Measurements from ENCODE around the gene TRPC5OS.

The TRPC5OS gene

DNA sequence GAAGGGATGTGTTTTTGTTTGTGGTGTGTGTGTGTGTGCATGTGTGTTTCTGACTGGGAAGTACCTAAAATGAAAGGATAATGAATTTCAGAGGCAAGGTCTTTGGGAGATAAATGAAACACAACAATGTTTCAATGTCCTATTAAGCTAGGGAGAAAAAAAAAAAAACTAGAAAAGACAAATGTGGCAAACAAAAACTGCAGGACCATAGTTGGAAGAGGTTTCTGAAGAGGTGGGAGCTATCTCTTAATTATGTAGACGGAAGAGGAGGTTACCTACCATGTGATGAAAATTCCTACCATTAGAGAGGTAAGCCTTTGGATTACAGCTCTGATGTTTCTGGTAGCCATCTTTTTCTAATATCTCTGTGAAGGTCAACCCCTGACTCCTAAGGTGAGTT is at the start of gene TRPC5OS:
Gene TRPC5OS (plus strand): TSS at position 301 of the 400 bp plus-strand sequence. CDS start 25,669 bp downstream, outside the sequence.
- Histone ChIP-seq H3K36me3 (ENCODE audit: control insufficient read depth, insufficient read depth, low read length) (no peaks in the 10 kb centered on the region), H3K4me3 (ENCODE audit: low read length) (no peak within 1 kb of the TSS), H3K4me1 (ENCODE audit: control insufficient read depth, insufficient read depth, low read length) (no peaks in the 10 kb centered on the region), H3K9ac (ENCODE audit: low read length) (no peak within 1 kb of the TSS), H3K27me3 (ENCODE audit: control insufficient read depth, insufficient read depth, low read length) (no peaks in the 10 kb centered on the region), H3K27ac (ENCODE audit: low read depth, low read length) (no peak within 1 kb of the TSS)

DNA sequence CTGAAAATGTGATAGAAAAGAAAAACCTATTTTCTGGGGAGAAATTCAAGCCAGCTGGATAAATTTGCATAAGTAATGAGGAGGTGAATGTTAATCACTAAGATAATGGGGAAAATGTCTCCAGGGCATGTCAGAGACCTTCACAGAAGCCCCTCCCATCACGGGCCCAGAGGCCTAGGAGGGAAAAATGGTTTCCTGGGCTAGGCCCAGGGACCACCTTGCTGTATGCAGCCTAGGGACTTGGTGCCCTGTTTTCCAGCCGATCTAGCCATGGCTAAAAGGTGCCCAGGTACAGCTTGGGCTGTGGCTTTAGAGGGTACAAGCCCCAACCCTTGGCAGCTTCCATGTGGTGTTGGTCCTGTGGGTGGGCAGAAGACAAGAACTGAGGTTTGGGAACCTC is 46.6 kb upstream of the TRPC5OS start:
- peaks cover 2% of the 10 kb centered on the region for H3K27me3 ChIP-seq (ENCODE audit: control insufficient read depth, insufficient read depth, low read length)
- H3K4me3 ChIP-seq (ENCODE audit: low read length): no peak overlapping the region
- H3K36me3 ChIP-seq (ENCODE audit: control insufficient read depth, insufficient read depth, low read length): no peaks in the 10 kb centered on the region
- H3K4me1 ChIP-seq (ENCODE audit: control insufficient read depth, insufficient read depth, low read length): no peaks in the 10 kb centered on the region
- no peak overlapping the region for H3K9ac ChIP-seq (ENCODE audit: low read length)
- H3K27ac ChIP-seq (ENCODE audit: low read depth, low read length): no peak overlapping the region

DNA sequence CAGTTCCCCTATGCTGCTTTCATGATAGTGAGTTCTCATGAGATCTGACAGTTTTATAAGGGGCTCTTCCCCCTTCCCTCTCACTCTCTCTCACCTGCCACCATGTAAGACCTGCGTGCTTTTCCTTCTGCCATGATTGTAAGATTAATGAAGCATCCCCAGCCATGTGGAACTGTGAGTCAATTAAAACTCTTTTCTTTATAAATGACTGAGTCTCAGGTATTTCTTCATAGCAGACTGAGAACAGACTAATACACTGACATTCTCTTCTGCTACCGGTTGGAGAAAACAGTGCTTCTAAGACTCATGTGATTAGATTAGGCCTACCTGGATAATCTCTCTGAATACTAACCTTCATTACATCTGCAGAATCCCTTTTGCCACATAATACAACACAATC is 45.4 kb upstream of the TRPC5OS start:
- no peaks in the 10 kb centered on the region for H3K36me3 ChIP-seq (ENCODE audit: control insufficient read depth, insufficient read depth, low read length)
- no peak overlapping the region for H3K27ac ChIP-seq (ENCODE audit: low read depth, low read length)
- H3K27me3 ChIP-seq (ENCODE audit: control insufficient read depth, insufficient read depth, low read length): peaks cover 2% of the 10 kb centered on the region
- H3K4me1 ChIP-seq (ENCODE audit: control insufficient read depth, insufficient read depth, low read length): no peaks in the 10 kb centered on the region
- no peak overlapping the region for H3K9ac ChIP-seq (ENCODE audit: low read length)
- no peak overlapping the region for H3K4me3 ChIP-seq (ENCODE audit: low read length)

DNA sequence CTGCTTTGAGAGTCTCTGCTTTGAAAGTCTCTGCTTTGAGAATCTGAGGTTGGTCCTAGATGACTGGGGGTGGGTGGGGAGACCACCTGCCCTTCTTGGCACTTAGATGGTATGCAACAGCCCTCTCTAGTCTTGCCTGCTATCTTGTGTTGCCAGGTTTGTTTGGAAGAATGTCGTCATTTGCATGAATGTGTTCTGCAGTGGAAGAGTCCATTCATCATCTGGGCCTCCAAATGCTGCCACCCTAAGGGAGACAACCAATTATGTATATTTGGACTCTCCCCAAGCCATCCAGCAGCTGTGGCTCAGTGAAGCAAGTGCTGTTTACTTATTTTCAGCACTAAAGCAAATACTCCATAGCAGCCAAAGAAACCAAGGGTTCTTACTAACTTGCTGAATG is 44.6 kb upstream of the TRPC5OS start:
- Histone ChIP-seq H3K9ac (ENCODE audit: low read length) (no peak overlapping the region), H3K4me3 (ENCODE audit: low read length) (no peak overlapping the region), H3K36me3 (ENCODE audit: control insufficient read depth, insufficient read depth, low read length) (no peaks in the 10 kb centered on the region), H3K27ac (ENCODE audit: low read depth, low read length) (no peak overlapping the region), H3K27me3 (ENCODE audit: control insufficient read depth, insufficient read depth, low read length) (peaks cover 2% of the 10 kb centered on the region), H3K4me1 (ENCODE audit: control insufficient read depth, insufficient read depth, low read length) (no peaks in the 10 kb centered on the region)

DNA sequence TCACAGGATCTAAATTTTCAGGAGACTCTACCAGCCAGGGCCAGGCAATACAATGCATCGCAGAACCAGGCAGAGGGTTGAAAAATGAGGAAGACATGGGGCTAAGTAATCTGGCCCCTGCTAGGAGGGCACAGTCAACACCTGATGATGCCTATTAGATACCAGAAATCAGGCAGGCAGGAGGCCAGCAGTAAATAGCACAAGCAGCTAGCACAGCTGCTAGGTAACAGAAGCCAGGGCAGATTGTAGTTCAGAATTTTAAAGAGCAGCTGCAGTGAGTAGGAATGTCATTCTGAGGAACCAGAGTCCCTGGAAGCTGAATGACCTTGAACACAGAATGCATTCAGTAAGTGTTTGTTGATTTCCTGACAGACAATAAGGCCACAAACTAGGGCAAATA is 38.8 kb upstream of the TRPC5OS start:
- Histone ChIP-seq H3K9ac (ENCODE audit: low read length) (no peak overlapping the region), H3K27ac (ENCODE audit: low read depth, low read length) (no peak overlapping the region), H3K36me3 (ENCODE audit: control insufficient read depth, insufficient read depth, low read length) (no peaks in the 10 kb centered on the region), H3K27me3 (ENCODE audit: control insufficient read depth, insufficient read depth, low read length) (no peaks in the 10 kb centered on the region), H3K4me1 (ENCODE audit: control insufficient read depth, insufficient read depth, low read length) (no peaks in the 10 kb centered on the region), H3K4me3 (ENCODE audit: low read length) (no peak overlapping the region)

DNA sequence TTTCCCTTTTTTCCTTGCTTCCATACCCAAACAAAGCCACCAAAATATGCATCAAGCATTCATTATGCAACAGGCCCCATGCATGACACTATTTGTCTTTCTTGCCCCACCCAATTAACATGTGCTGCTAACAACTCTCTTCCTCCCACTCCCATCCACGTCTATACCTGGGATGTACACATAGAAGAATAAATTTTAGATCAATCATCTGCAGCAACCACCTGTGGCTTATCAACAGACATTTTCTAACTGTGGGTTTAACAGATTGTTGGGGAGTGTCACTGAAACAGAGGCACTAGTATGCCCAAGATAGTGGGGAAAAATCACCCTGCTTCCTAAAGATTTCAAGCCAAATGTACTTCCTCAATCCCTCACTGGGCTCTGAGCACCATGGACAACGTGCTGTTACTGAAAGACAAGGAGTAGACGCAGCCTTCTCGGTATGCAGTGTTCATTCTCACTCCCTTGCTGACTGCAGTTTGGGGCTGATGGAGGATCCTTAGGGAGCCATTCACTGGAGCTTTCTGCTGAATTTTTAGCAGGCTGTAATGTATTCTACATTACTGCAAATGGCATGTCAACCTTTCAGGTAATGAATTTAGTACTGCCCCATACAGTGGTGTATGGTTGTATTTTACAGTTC is 28.4 kb upstream of the TRPC5OS start:
- H3K27me3 ChIP-seq (ENCODE audit: control insufficient read depth, insufficient read depth, low read length): no peaks in the 10 kb centered on the region
- H3K36me3 ChIP-seq (ENCODE audit: control insufficient read depth, insufficient read depth, low read length): no peaks in the 10 kb centered on the region
- no peak overlapping the region for H3K27ac ChIP-seq (ENCODE audit: low read depth, low read length)
- no peak overlapping the region for H3K4me3 ChIP-seq (ENCODE audit: low read length)
- no peaks in the 10 kb centered on the region for H3K4me1 ChIP-seq (ENCODE audit: control insufficient read depth, insufficient read depth, low read length)
- H3K9ac ChIP-seq (ENCODE audit: low read length): no peak overlapping the region

DNA sequence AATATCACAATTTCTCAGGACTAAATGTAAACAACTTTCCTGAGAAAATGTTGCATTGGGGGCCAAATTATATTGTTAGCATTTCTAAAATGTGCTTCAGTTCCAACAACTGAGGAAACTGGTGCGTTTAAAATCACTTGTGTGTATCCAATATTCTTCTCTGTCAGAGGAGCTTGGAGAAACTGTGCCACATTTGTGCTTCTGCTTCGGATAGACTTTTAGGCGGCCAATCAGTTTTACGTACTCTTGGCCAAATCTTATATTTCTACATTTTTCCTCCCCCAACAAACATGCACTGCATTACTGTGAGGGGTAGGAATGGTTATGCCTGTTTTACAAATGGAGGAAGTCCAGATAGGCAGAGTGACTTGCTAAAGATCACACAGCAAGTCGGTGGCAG is 27.4 kb upstream of the TRPC5OS start:
- H3K36me3 ChIP-seq (ENCODE audit: control insufficient read depth, insufficient read depth, low read length): no peaks in the 10 kb centered on the region
- no peak overlapping the region for H3K9ac ChIP-seq (ENCODE audit: low read length)
- no peaks in the 10 kb centered on the region for H3K27me3 ChIP-seq (ENCODE audit: control insufficient read depth, insufficient read depth, low read length)

DNA sequence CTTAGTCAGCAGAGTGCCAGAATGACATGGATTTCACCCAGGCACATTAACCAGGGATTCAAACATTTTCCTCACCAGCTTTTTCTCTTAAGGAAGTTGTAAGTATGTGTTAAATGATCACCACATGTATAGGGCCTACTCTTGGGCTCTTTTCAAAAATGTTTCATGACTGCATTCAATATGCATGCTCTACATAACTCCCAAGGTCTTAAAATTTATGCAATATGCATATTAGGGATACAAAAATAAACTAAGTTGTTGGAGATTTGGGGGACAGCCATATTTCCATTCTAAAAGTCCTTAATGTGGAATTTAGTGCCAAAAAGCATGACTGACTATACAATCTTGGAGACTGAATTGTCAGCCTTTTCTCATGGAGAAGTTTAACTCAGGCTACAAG is 25.0 kb upstream of the TRPC5OS start:
- H3K4me3 ChIP-seq (ENCODE audit: low read length): no peak overlapping the region
- H3K27me3 ChIP-seq (ENCODE audit: control insufficient read depth, insufficient read depth, low read length): no peaks in the 10 kb centered on the region
- no peak overlapping the region for H3K27ac ChIP-seq (ENCODE audit: low read depth, low read length)
- no peaks in the 10 kb centered on the region for H3K4me1 ChIP-seq (ENCODE audit: control insufficient read depth, insufficient read depth, low read length)
- no peaks in the 10 kb centered on the region for H3K36me3 ChIP-seq (ENCODE audit: control insufficient read depth, insufficient read depth, low read length)
- no peak overlapping the region for H3K9ac ChIP-seq (ENCODE audit: low read length)

More for the DNA sequence above, 27.4 kb upstream of the TRPC5OS start:
- Histone ChIP-seq H3K4me1 (ENCODE audit: control insufficient read depth, insufficient read depth, low read length) (no peaks in the 10 kb centered on the region), H3K4me3 (ENCODE audit: low read length) (no peak overlapping the region), H3K27ac (ENCODE audit: low read depth, low read length) (no peak overlapping the region)

DNA sequence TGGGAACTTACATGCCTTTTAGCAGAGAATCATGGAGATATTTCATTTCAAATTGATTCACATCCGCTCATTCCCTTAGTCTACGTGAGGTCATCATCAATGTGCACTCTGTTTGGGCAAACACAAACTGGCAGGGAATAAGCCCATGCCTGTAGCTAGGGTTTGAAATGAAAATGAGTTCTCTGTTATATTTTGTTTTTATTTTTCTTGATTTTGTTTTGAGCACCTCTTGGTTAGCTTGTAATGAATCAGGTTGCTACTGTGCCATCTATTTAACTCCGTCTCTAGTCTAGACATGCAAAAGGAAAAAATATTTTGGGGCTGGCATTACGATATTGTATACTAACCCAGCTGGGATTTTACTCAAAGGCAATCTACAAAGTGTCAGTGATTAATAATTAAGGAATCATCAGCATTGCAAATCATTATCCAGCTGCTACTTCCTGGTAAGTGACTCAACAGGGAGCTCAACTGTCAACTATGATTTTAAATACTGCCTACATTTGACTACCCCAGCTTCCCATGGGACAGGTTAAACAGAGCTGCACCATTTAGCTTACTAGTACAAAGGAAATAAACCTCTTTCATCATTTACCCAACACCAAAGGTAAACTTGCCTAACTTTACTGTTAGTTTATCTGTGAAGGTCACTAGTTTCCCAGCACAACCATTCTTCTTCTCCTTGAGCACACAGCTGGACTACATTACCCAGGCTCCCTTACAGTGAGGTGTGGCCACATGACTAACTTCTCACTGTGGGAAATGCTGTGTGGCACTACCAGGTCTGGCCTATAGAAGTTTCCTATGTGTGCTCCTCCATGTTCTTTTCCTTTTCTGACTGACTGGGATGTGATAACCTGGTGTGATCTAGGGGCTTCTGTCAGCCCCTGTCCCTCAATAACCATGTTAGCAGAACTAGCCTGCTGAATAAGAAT is 21.2 kb upstream of the TRPC5OS start:
- Histone ChIP-seq H3K27ac (ENCODE audit: low read depth, low read length) (no peak overlapping the region), H3K4me3 (ENCODE audit: low read length) (no peak overlapping the region), H3K36me3 (ENCODE audit: control insufficient read depth, insufficient read depth, low read length) (no peaks in the 10 kb centered on the region), H3K4me1 (ENCODE audit: control insufficient read depth, insufficient read depth, low read length) (no peaks in the 10 kb centered on the region), H3K27me3 (ENCODE audit: control insufficient read depth, insufficient read depth, low read length) (no peaks in the 10 kb centered on the region), H3K9ac (ENCODE audit: low read length) (no peak overlapping the region)

DNA sequence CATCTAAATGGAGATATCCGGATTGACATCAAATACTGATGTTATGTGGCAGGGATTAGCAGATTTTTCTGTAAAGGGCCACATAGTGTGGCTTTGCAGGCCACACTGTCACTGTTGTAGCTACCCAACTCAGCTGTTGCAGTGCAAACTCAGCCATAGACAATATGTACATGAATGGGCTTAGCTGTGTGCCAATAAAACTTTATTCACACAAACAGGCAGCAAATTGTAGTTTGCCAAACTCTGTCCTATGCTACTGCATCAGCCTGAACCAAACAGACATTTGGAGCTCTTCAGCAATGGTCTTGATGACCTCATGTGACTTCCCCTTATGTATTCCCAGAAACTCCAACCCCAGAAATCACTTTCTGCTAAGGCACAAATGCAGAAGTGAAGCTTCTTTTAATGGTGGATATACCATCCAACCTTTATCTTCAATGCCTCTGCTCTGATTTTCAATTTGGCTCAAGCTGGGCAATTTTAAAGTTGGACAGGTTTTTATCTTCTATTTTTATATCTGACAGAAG is 18.4 kb upstream of the TRPC5OS start:
- H3K4me1 ChIP-seq (ENCODE audit: control insufficient read depth, insufficient read depth, low read length): no peaks in the 10 kb centered on the region
- H3K27ac ChIP-seq (ENCODE audit: low read depth, low read length): no peak overlapping the region
- H3K9ac ChIP-seq (ENCODE audit: low read length): no peak overlapping the region
- H3K36me3 ChIP-seq (ENCODE audit: control insufficient read depth, insufficient read depth, low read length): no peaks in the 10 kb centered on the region
- H3K27me3 ChIP-seq (ENCODE audit: control insufficient read depth, insufficient read depth, low read length): no peaks in the 10 kb centered on the region
- no peak overlapping the region for H3K4me3 ChIP-seq (ENCODE audit: low read length)

DNA sequence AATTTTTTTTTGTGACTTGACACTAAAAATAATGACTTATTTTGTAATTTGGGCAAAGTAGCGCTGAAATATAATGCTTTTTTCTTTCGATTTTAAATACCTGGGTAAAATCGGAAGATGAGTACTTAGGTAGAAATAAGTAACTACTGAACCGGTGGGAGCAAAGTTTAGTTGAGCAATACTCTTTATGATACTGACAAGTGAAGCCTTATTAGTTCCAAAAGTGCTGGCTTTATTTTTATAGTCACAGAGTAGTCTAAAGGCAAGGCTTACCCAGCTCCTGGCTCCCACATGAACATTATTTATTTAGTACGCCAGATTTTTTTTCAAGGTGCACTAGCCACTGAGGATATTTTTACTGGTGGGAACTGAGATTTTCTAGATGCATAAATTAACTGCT is 14.4 kb upstream of the TRPC5OS start:
- Histone ChIP-seq H3K36me3 (ENCODE audit: control insufficient read depth, insufficient read depth, low read length) (no peaks in the 10 kb centered on the region), H3K27me3 (ENCODE audit: control insufficient read depth, insufficient read depth, low read length) (no peaks in the 10 kb centered on the region), H3K9ac (ENCODE audit: low read length) (no peak overlapping the region), H3K27ac (ENCODE audit: low read depth, low read length) (no peak overlapping the region), H3K4me3 (ENCODE audit: low read length) (no peak overlapping the region), H3K4me1 (ENCODE audit: control insufficient read depth, insufficient read depth, low read length) (no peaks in the 10 kb centered on the region)

DNA sequence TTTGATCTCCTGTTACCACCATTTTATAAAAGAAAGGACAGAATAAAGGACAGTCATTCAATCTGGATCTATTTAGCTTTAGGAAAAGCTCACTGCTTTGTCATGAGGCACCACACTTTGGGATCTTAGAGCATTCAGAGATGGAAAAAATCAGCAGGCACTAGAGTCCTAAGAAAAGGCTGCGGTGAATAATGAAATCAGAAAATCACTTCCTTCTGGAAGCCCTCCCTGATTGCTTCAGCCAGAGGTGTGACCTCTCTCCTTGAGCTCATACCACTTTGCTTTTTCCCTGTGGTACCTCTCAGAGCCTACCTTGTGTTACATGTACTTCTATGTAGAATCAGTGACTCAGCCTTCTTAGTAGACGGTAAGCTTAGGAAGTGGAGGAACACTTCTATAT is 8.7 kb upstream of the TRPC5OS start:
- Histone ChIP-seq H3K27ac (ENCODE audit: low read depth, low read length) (no peak overlapping the region), H3K4me1 (ENCODE audit: control insufficient read depth, insufficient read depth, low read length) (no peaks in the 10 kb centered on the region), H3K36me3 (ENCODE audit: control insufficient read depth, insufficient read depth, low read length) (no peaks in the 10 kb centered on the region), H3K9ac (ENCODE audit: low read length) (no peak overlapping the region), H3K27me3 (ENCODE audit: control insufficient read depth, insufficient read depth, low read length) (no peaks in the 10 kb centered on the region), H3K4me3 (ENCODE audit: low read length) (no peak overlapping the region)

All from rectal smooth muscle tissue (tissue), 1 donor.